BJ (cell line): ENCODE data around the gene RETN. TPM values are rescaled to one million over a fixed set of nuclear protein-coding genes. Genes with fewer than 3 reads are reported as not detected.

Source experiments
- CTCF ChIA-PET: fragments of 350-600 bp; formaldehyde crosslinking; extraction: SDS; loops from one replicate; lab custom pipeline; 2021; ENCODE audit warnings: antibody characterized with exemption, inconsistent platforms; lab: Yijun Ruan, JAX
- POLR2A ChIA-PET: fragments of 300-600 bp; sonication (Branson Sonifier 250); formaldehyde crosslinking; extraction: SDS; loops from one replicate; lab custom pipeline; 2021; ENCODE audit warnings: antibody characterized with exemption; lab: Charles Lee
- DNase-seq: peaks from one replicate; pipeline ENCODE4 v3.0.0-alpha.2; 2011; ENCODE audit warnings: low read depth
- H3K27me3 ChIP-seq: 2 replicates; pipeline ENCODE4 v1.6.0; 2011; ENCODE audit warnings: low read length; ENCODE audit not compliant: control insufficient read depth, insufficient read depth
- H3K36me3 ChIP-seq: 2 replicates; pipeline ENCODE4 v1.5.1; 2011; ENCODE audit warnings: low read length; ENCODE audit not compliant: control insufficient read depth, insufficient read depth
- H3K4me3 ChIP-seq: 2 replicates; pipeline ENCODE4 v1.5.1; 2011; ENCODE audit warnings: low read depth, mild to moderate bottlenecking, control low read depth, low read length
- polyA minus RNA-seq: library from RNA; depleted of rRNA, polyadenylated mRNA; stranded (reverse); fragments of >200 nt; gene quantifications from 2 replicates; pipeline ENCODE4 v1.2.3, GENCODE V29; 2011; rRNA and poly(A)+ RNA removed
- polyA plus RNA-seq: library from polyadenylated mRNA; depleted of rRNA; stranded (reverse); fragments of >200 nt; gene quantifications from 2 replicates; pipeline ENCODE4 v1.2.3, GENCODE V29; 2011; rRNA removed
- TF ChIP-seq, protein P1 (sequence below): IDR thresholded peaks from 2 replicates; pipeline ENCODE4 v1.5.1; 2011; ENCODE audit warnings: low read depth, mild to moderate bottlenecking, control low read depth, inconsistent platforms, low read length, moderate library complexity; ENCODE audit not compliant: insufficient read depth

RETN gene, protein sequence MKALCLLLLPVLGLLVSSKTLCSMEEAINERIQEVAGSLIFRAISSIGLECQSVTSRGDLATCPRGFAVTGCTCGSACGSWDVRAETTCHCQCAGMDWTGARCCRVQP
- polyA plus RNA-seq (not detected in 2 replicates), polyA minus RNA-seq (not detected in 2 replicates)

GRCh38 chr19:7668842-7669241, at the start of gene RETN:
Gene RETN, plus strand, starts transcription at chr19:7669049. Its CDS starts 278 bp downstream, at chr19:7669327.
- CTCF ChIA-PET, result interaction anchor here (2.2 to 5.6 kb wide), 2 partner anchors 12 to 16 kb away, joined by 9 to 33 read pairs; partner anchors contain the start of gene TRAPPC5
- TF ChIP-seq, protein P1, sequence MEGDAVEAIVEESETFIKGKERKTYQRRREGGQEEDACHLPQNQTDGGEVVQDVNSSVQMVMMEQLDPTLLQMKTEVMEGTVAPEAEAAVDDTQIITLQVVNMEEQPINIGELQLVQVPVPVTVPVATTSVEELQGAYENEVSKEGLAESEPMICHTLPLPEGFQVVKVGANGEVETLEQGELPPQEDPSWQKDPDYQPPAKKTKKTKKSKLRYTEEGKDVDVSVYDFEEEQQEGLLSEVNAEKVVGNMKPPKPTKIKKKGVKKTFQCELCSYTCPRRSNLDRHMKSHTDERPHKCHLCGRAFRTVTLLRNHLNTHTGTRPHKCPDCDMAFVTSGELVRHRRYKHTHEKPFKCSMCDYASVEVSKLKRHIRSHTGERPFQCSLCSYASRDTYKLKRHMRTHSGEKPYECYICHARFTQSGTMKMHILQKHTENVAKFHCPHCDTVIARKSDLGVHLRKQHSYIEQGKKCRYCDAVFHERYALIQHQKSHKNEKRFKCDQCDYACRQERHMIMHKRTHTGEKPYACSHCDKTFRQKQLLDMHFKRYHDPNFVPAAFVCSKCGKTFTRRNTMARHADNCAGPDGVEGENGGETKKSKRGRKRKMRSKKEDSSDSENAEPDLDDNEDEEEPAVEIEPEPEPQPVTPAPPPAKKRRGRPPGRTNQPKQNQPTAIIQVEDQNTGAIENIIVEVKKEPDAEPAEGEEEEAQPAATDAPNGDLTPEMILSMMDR, result no peak
- Histone ChIP-seq H3K27me3 (peaks cover 12% of the 10 kb centered on the region), H3K36me3 (no peaks in the 10 kb centered on the region), H3K4me3 (no peak within 1 kb of the TSS)
- no peak for DNase-seq
- POLR2A ChIA-PET, result no interaction called here

- TF ChIP-seq, protein P1, result no peak
- POLR2A ChIA-PET, result no interaction called here
- CTCF ChIA-PET, result no interaction called here
- H3K36me3 ChIP-seq, result peaks cover 20% of the 10 kb centered on the region
- DNase-seq, result no peak
- no peak overlapping the region for H3K4me3 ChIP-seq
- no peaks in the 10 kb centered on the region for H3K27me3 ChIP-seq
These were observed 49.0 kb upstream of the RETN start for GRCh38 chr19:7619671-7620441.

GRCh38 chr19:7620442-7621412, 48.1 kb upstream of the RETN start:
- no peak for DNase-seq
- Histone ChIP-seq H3K27me3 (no peaks in the 10 kb centered on the region), H3K4me3 (no peak overlapping the region), H3K36me3 (peaks cover 23% of the 10 kb centered on the region)
- ChIA-PET POLR2A (no interaction called here), CTCF (no interaction called here)
- TF ChIP-seq, protein P1, result no peak

- ChIA-PET CTCF (interaction anchor here (1.2 kb wide), 1 partner anchor 55 kb away, joined by 4 read pairs; no protein-coding TSS in a partner anchor), POLR2A (no interaction called here)
- TF ChIP-seq, protein P1, result no peak
These were observed 45.7 kb upstream of the RETN start for GRCh38 chr19:7622933-7623685.

More at GRCh38 chr19:7622933-7623685, 45.7 kb upstream of the RETN start:
- no peak overlapping the region for H3K4me3 ChIP-seq
- no peaks in the 10 kb centered on the region for H3K27me3 ChIP-seq
- H3K36me3 ChIP-seq, result peaks cover 26% of the 10 kb centered on the region
- no peak for DNase-seq
